Activated CD4-positive, alpha-beta T cell treated with anti-CD3 and anti-CD28 coated beads, Interleukin-10, Interleukin-2, amounts not matched to agents 100 ng/mL and 50 ng/mL, durations not matched to agents 16 hours and 8 hours (primary cell): ENCODE results near the gene MED22.
"Not testable (repeated sequence)": the region's sequence is repeated elsewhere in the genome, so short reads cannot be mapped to it uniquely, and the experiment has no call there.

Experiments
- DNase-seq: peaks from one replicate; pipeline ENCODE4 v3.0.0-alpha.2; 2020

MED22 gene

GRCh38 chr9:133303266-133304157, 44.4 kb downstream of the MED22 start:
- no peak for DNase-seq

GRCh38 chr9:133301253-133302230, 46.4 kb downstream of the MED22 start:
- no peak for DNase-seq

- not testable (repeated sequence) for DNase-seq
Observed at GRCh38 chr9:133299996-133300395, 47.9 kb downstream of the MED22 start.

- no peak for DNase-seq
Observed at GRCh38 chr9:133294257-133294656, 53.7 kb downstream of the MED22 start.

- no peak for DNase-seq
Observed at GRCh38 chr9:133290751-133291302, 57.1 kb downstream of the MED22 start.
